SU-DHL-6 (cell line): ENCODE results near the gene TBC1D32.
"Not testable (repeated sequence)": the region's sequence is repeated elsewhere in the genome, so short reads cannot be mapped to it uniquely, and the experiment has no call there.

Source experiments
- H2AFZ ChIP-seq: fragments of 200-600 bp; sonication (generic); 2 replicates; pipeline ENCODE4 v1.6.1; 2014; ENCODE audit warnings: low read depth, mild to moderate bottlenecking, moderate library complexity, mixed read lengths, antibody characterized with exemption, low read length; ENCODE audit not compliant: severe bottlenecking
- H3F3A ChIP-seq: fragments of 200-600 bp; shearing (Covaris generic); 2 replicates; pipeline ENCODE4 v1.6.0; 2016; ENCODE audit warnings: antibody characterized with exemption, mild to moderate bottlenecking; ENCODE audit not compliant: insufficient read depth
- H3K27ac ChIP-seq: fragments of 200-600 bp; sonication (generic); 2 replicates; pipeline ENCODE4 v1.5.1; 2016; ENCODE audit warnings: low read depth, mild to moderate bottlenecking, low read length, moderate library complexity, mixed read lengths
- H3K27me3 ChIP-seq: fragments of 200-600 bp; sonication (generic), shearing (Covaris generic); 2 replicates; pipeline ENCODE4 v1.6.0; 2014; ENCODE audit warnings: mild to moderate bottlenecking, low read length
- H3K36me3 ChIP-seq: fragments of 200-600 bp; sonication (generic); 2 replicates; pipeline ENCODE4 v1.6.1; 2014; ENCODE audit warnings: mild to moderate bottlenecking, low read length, mixed read lengths
- H3K4me2 ChIP-seq: fragments of 300-600, 200-600 bp; shearing (Covaris generic), sonication (generic); 2 replicates; pipeline ENCODE4 v1.6.0; 2014; ENCODE audit warnings: low read length, low read depth, mild to moderate bottlenecking; ENCODE audit not compliant: poor library complexity, severe bottlenecking
- H3K4me3 ChIP-seq: fragments of 200-600 bp; sonication (generic); 2 replicates; pipeline ENCODE4 v1.5.1; 2014; ENCODE audit warnings: antibody characterized with exemption, low read length, mild to moderate bottlenecking, mixed read lengths; ENCODE audit not compliant: insufficient read depth, poor library complexity, severe bottlenecking
- H3K79me2 ChIP-seq: fragments of 200-600 bp; sonication (generic); 2 replicates; pipeline ENCODE4 v1.6.1; 2014; ENCODE audit warnings: mild to moderate bottlenecking, low read length, moderate library complexity; ENCODE audit not compliant: insufficient read depth
- H3K9ac ChIP-seq: fragments of 200-600 bp; sonication (generic); 2 replicates; pipeline ENCODE4 v1.7.0; 2014; ENCODE audit warnings: mild to moderate bottlenecking, low read length
- H3K9me2 ChIP-seq: fragments of 200-600 bp; sonication (generic); replicated peaks from 2 replicates; pipeline ENCODE4 v1.6.1; 2014; ENCODE audit warnings: low read length; ENCODE audit not compliant: insufficient read depth
- H3K9me3 ChIP-seq: fragments of 200-600 bp; sonication (generic); 2 replicates; pipeline ENCODE4 v1.6.1; 2014; ENCODE audit warnings: low read length, mixed read lengths; ENCODE audit not compliant: insufficient read depth
- H4K20me1 ChIP-seq: fragments of 200-600 bp; sonication (generic); 2 replicates; pipeline ENCODE4 v1.6.1; 2014; ENCODE audit warnings: low read depth, mild to moderate bottlenecking, antibody characterized with exemption, low read length, moderate library complexity, mixed read lengths
- EZH2phosphoT487 ChIP-seq: fragments of 200-600 bp; sonication (generic), shearing (Covaris generic); conservative IDR thresholded peaks from 2 replicates; pipeline ENCODE4 v1.6.1; 2018; ENCODE audit warnings: mild to moderate bottlenecking, antibody characterized with exemption, low read length, moderate library complexity, mixed read lengths
- TF ChIP-seq, protein P1 (sequence below): fragments of 200-600 bp; sonication (generic); IDR thresholded peaks from one replicate; pipeline ENCODE4 v1.5.1; 2017; ENCODE audit warnings: antibody characterized with exemption, mild to moderate bottlenecking, low read length, moderate library complexity; ENCODE audit not compliant: insufficient read depth, poor library complexity, severe bottlenecking

The TBC1D32 gene

DNA sequence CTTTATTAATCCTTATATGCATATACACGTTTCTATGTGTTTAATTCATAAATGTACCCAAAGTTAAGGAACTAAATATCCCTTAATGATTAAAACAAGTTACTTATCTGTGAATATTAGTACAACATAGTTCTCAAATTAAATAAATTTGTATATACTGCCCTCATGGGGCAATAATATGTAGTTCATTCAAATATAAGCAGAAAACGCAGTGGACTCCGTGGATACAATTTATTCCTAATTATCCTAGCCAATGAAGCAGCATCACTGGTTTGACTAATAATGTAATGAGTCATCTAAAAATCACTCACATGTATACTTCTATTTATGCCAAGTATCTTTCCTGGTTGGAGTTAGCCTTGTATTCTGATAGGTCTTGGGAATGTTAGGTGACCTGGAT, 111.6 kb downstream of the TBC1D32 start:
- Histone ChIP-seq H3K9ac (no peak overlapping the region), H3K4me3 (no peak overlapping the region), H3K27ac (no peak overlapping the region), H3K9me3 (no peaks in the 10 kb centered on the region), H3K36me3 (no peaks in the 10 kb centered on the region), H3K4me2 (no peak overlapping the region), H3F3A (no peaks in the 10 kb centered on the region), H3K9me2 (no peaks in the 10 kb centered on the region), H2AFZ (no peak overlapping the region), H4K20me1 (no peaks in the 10 kb centered on the region), H3K79me2 (no peaks in the 10 kb centered on the region), H3K27me3 (no peaks in the 10 kb centered on the region)
- no peak for TF ChIP-seq EZH2phosphoT487
- TF ChIP-seq, protein P1, sequence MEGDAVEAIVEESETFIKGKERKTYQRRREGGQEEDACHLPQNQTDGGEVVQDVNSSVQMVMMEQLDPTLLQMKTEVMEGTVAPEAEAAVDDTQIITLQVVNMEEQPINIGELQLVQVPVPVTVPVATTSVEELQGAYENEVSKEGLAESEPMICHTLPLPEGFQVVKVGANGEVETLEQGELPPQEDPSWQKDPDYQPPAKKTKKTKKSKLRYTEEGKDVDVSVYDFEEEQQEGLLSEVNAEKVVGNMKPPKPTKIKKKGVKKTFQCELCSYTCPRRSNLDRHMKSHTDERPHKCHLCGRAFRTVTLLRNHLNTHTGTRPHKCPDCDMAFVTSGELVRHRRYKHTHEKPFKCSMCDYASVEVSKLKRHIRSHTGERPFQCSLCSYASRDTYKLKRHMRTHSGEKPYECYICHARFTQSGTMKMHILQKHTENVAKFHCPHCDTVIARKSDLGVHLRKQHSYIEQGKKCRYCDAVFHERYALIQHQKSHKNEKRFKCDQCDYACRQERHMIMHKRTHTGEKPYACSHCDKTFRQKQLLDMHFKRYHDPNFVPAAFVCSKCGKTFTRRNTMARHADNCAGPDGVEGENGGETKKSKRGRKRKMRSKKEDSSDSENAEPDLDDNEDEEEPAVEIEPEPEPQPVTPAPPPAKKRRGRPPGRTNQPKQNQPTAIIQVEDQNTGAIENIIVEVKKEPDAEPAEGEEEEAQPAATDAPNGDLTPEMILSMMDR: no peak

DNA sequence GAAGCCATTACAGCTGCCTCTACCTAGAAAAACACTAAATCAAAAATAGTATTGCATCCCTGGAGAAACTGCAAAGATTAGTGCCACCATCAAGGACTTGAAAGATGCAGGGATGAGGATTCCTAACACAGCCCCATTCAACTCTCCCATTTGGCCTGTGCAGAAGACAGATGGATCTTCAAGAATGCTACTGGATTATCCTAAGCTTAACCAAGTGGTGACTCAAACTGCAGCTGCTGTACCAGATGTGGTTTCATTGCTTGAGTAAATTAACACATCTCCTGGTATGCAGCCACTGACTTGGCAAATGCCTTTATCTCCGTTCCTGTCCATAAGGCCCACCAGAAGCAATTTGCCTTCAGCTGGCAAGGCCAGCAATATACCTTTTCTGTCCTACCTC, 117.4 kb downstream of the TBC1D32 start:
- Histone ChIP-seq H3K9me3 (peaks cover 20% of the 10 kb centered on the region; the same call in 1 of the 2 replicates), H3K79me2 (no peaks in the 10 kb centered on the region), H3K27me3 (no peaks in the 10 kb centered on the region), H3K4me3 (no peak overlapping the region), H3K9ac (no peak overlapping the region), H3K36me3 (no peaks in the 10 kb centered on the region; the same call in 1 of the 2 replicates), H2AFZ (no peak overlapping the region), H4K20me1 (no peaks in the 10 kb centered on the region), H3K4me2 (no peak overlapping the region), H3K9me2 (no peaks in the 10 kb centered on the region), H3F3A (no peaks in the 10 kb centered on the region), H3K27ac (no peak overlapping the region)
- TF ChIP-seq EZH2phosphoT487: no peak
- TF ChIP-seq, protein P1: no peak

DNA sequence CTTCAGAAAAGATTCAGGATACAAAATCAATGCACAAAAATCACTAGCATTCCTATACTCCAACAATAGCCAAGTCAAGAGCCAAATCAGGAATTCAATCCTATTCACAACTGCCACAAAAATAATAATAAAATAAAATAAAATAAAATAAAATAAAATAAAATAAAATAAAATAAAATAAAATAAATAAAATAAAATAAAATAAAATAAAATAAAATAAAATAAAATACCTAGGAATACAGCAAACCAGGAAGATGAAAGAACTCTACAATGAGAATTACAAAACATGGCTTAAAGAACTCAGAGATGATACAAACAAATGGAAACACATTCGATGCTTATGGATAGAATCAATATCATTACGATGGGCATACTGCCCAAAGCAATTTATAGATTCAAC, 120.9 kb downstream of the TBC1D32 start:
- H3K9me3 ChIP-seq: peaks cover 20% of the 10 kb centered on the region; the same call in 1 of the 2 replicates
- not testable (repeated sequence) for H3F3A ChIP-seq, H3K79me2 ChIP-seq, H3K9me2 ChIP-seq, H3K27ac ChIP-seq, H3K4me3 ChIP-seq, H3K9ac ChIP-seq, H2AFZ ChIP-seq, H3K36me3 ChIP-seq, H3K27me3 ChIP-seq, H3K4me2 ChIP-seq, H4K20me1 ChIP-seq

DNA sequence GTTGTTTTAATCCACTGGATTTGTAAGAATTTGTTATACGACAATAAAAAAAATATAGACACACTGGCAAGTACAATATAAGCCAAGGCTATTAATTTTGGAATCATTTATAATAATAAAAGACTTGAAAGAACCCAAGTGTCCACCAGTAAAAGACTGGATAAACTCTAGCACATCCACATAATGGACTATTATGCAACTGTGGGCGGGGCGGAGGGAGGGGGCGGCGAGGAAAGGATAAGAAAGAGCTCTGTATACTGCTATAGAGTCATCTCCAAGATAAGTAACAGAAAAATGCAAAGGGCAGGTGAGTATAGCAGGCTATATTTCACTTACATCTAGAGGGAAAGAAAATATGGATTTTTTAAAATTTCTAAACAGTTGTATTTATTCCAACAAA, 123.3 kb downstream of the TBC1D32 start:
- H3F3A ChIP-seq: no peaks in the 10 kb centered on the region
- no peak overlapping the region for H3K27ac ChIP-seq
- H3K9ac ChIP-seq: no peak overlapping the region
- H3K27me3 ChIP-seq: no peaks in the 10 kb centered on the region
- H4K20me1 ChIP-seq: no peaks in the 10 kb centered on the region
- no peak overlapping the region for H3K4me2 ChIP-seq
- H3K9me3 ChIP-seq: peaks cover 20% of the 10 kb centered on the region; the same call in 1 of the 2 replicates
- TF ChIP-seq EZH2phosphoT487: no peak
- TF ChIP-seq, protein P1: no peak
- H3K9me2 ChIP-seq: no peaks in the 10 kb centered on the region
- H2AFZ ChIP-seq: no peak overlapping the region
- no peaks in the 10 kb centered on the region; the same call in 1 of the 2 replicates for H3K36me3 ChIP-seq
- H3K4me3 ChIP-seq: no peak overlapping the region
- no peaks in the 10 kb centered on the region for H3K79me2 ChIP-seq
